GM21528 (cell line): Measurements from ENCODE around the gene CLCN2.

Experiments
- ATAC-seq: cut with Tn5 transposase; IDR thresholded peaks from one replicate; pipeline ENCODE4 v1.9.1; 2021; ENCODE audit warnings: mild to moderate bottlenecking, moderate library complexity; ENCODE audit not compliant: unreplicated experiment, low FRiP score

CLCN2 gene

DNA sequence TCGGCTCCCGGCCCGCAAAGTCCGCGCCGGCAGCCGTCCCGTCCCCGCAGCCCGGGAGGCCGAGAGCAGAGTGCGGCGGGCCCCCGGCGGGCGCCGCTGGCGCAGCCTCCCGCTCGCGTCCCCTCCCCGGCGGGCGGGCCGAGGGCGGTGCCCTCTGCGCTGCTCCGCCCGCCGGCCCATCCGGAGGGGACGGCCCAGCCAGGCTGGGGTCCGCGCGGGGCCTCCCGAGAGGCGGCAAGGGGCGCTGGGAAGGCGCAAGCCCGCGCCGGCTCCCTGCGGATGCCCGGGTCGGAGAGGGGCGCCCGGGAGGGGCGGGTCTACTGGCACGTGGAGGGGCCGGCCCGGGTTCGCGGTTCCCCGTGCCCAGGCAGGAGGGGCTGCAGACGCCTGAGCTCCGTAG lies at the start of gene CLCN2, which contains the start of gene POLR2H:
Gene CLCN2 (minus strand): TSS at position 74 of the 400 bp plus-strand sequence. CDS start 126 bp downstream, outside the sequence.
Gene POLR2H (plus strand): TSS at position 179 of the 400 bp plus-strand sequence. CDS start 1,783 bp downstream, outside the sequence.
- ATAC-seq, result peak; percentile 40

DNA sequence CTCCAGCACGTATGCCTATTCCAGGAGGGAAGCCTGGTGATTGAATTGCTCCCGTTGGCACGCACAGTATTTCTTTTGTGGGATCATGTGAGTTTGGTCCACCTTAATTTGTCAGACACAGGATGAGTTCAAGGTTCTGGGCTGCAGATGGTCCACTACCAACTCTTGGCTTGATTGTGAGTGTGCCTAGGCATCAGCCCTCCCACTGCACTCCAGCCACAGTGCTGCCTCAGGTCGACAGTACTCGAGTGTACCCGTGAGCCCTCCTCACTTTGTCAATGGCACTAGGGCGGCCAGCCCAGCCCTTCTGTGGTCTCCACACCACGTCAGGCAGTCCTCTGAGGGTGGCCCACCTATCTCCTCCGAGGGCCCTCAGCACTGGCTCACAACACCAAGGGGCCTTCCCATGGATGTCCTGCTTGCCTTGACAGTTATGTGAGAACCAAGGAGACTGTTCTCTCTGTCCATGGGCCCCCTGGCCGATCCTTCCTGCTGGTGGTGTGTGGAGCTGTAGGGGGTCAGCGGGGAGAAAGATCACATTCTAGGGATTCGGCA lies 48.6 kb upstream of the CLCN2 start:
- ATAC-seq, result no peak

GRCh38 chr3:184409331-184409926 lies 48.0 kb upstream of the CLCN2 start:
- ATAC-seq, result no peak

GRCh38 chr3:184405075-184406030 lies 43.9 kb upstream of the CLCN2 start:
- no peak for ATAC-seq

GRCh38 chr3:184399410-184399809 lies 38.0 kb upstream of the CLCN2 start:
- no peak for ATAC-seq

DNA sequence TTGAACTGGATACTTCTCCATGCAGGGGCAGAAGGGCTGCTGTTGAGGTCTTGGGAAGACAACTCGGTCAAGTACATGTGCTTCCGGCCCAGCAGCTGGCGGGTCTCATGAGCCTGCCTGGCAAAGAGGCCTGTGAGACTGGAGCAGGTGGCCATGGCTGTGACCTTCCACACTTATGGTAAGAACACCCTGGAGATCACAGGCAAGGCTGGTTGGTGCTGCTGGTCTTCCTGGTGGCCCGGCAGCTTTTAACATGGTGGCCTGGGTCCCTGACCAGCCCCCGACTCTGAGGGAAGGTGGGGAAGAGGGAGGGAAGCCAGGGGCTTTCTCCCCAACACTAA lies 33.9 kb upstream of the CLCN2 start:
- no peak for ATAC-seq

GRCh38 chr3:184391266-184391665 lies 29.9 kb upstream of the CLCN2 start:
- no peak for ATAC-seq

GRCh38 chr3:184389935-184390528 lies 28.6 kb upstream of the CLCN2 start:
- no peak for ATAC-seq

- no peak for ATAC-seq
These were observed 28.0 kb upstream of the CLCN2 start for GRCh38 chr3:184389384-184389783.

DNA sequence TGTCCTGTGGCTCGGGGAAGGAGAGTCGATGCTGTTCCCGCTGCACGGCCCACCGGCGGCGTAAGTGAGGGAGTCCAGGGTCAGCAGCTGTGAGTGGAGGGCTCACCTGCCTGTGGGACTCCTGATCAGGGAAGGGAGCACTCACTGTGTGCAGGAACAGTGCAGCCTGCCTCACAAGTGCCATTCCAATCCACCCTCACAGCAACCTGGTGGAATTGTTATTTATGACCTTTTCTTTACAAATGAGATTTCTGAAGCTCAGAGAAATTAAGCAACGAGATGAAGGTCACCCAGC lies 27.5 kb upstream of the CLCN2 start:
- no peak for ATAC-seq

GRCh38 chr3:184388164-184388935 lies 26.9 kb upstream of the CLCN2 start:
- ATAC-seq, result no peak

GRCh38 chr3:184387174-184387714 lies 25.8 kb upstream of the CLCN2 start:
- ATAC-seq, result no peak

DNA sequence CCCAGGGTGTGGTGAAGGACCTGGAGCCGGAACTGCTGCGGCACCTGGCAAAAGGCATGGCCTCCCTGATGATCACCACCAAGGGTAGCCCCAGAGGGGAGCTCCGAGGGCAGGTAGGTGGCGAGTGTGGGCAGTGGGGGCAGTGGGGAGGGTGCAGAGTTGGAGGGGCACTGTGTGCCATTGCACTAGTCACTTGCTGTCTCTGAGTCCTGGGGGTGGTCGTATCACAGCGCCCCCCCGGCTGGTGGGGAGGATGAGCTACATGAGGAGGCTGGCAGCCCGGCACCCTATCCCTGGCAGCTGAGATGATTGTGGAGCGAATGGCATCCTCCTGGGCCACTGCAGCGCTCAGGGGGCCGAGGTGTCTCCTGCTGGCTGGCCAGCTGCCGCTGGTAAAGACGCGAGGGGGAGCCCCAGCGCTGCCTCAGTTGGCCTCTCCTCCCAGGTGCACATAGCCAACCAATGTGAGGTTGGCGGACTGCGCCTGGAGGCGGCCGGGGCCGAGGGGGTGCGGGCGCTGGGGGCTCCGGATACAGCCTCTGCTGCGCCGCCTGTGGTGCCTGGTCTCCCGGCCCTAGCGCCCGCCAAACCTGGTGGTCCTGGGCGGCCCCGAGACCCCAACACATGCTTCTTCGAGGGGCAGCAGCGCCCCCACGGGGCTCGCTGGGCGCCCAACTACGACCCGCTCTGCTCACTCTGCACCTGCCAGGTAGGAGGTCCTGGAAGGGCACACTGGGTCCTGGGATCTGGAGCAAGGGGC lies 24.8 kb upstream of the CLCN2 start:
- ATAC-seq, result no peak

GRCh38 chr3:184384856-184385422 lies 23.5 kb upstream of the CLCN2 start:
- ATAC-seq, result no peak

GRCh38 chr3:184384342-184384741 lies 22.9 kb upstream of the CLCN2 start:
- no peak for ATAC-seq

GRCh38 chr3:184383033-184383740 lies 21.8 kb upstream of the CLCN2 start:
- no peak for ATAC-seq

- no peak for ATAC-seq
These were observed 21.1 kb upstream of the CLCN2 start for GRCh38 chr3:184382326-184383032.
